Measurements from ENCODE around the gene KRTAP10-1.

KRTAP10-1 gene

DNA sequence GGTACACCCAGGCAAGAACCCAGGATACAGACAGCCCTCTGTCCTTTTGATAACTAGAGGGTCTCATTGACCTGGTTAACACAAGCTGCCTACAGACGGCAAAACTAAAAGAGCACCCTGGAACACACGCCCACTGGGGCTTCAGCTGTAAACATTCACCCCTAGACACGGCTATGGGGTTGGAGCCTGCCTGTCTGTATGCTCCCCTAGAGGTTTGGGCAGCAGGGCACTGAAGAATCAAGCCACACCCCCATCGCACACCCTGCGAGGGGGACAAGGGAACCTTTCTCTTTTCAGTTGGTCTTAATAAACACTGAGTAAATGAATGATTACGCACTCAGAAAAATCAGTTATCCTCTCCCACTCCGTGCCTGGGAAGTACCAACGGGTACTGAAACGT lies 49.2 kb downstream of the KRTAP10-1 start:
- in situ Hi-C loops (cut with HindIII; ENCODE audit: low sequenced_read_pairs): no loop called here

DNA sequence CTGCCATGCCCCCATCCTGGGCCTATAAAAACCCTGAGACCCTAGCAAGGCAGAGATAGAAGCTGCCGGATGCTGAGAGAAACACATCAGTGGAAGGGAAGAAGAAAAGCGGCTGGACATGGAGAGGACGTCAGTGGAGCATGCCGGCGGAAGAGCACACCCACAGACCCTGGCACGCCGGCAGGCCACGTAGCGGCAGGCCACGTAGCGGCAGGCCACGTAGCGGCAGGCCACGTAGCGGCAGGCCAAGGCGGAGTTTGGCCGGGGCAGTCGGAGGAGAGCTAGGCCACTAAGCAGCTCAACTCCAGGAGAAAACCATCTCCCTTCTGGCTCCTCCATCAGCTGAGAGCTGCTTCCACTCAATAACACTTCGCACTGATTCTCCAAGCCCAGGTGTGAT lies 49.6 kb downstream of the KRTAP10-1 start:
- in situ Hi-C loops (cut with HindIII; ENCODE audit: low sequenced_read_pairs): no loop called here

DNA sequence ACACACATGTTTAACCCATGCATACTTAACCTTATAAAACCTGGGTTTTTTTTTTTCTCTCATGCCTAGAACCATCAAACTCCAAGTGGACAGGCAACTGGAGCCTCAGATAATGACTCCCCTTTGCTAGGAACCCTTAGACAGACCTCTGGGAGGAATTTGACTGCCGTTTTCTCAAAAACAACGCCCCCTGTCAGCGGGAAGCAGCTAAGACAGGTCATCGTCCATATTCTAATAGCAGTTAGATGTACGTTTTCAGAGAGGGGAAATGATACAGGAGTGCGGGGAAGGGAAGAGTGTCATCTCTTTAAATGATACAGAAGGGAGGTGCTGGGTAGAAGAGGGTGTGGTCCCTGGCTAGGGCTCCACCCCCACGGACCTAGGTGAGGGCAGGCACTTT lies 50.0 kb downstream of the KRTAP10-1 start:
- in situ Hi-C loops (cut with HindIII; ENCODE audit: low sequenced_read_pairs): loop anchor here (10.0 kb wide), 1 partner anchor 155 kb away; the partner anchor contains the start of gene CFAP410
